H1 (cell line): Measurements from ENCODE around the gene ANK3. TPM values are rescaled to one million over a fixed set of nuclear protein-coding genes. Genes with fewer than 3 reads are reported as not detected.

ENCODE experiments used
- CTCF ChIA-PET: fragments of 300-600 bp; sonication (Branson Sonifier 250); formaldehyde crosslinking; loops from one replicate; lab custom pipeline; 2021; ENCODE audit not compliant: partially characterized antibody; lab: Charles Lee
- POLR2A ChIA-PET: fragments of 300-600 bp; sonication (Branson Sonifier 250); formaldehyde crosslinking; loops from one replicate; lab custom pipeline; 2021; ENCODE audit warnings: inconsistent platforms; ENCODE audit not compliant: partially characterized antibody; lab: Charles Lee
- DNase-seq, 2 experiments: peaks; one replicate each; pipeline versions ENCODE4 v3.0.0 to v3.0.0-alpha.2; 2010 to 2022; ENCODE audit warnings: low spot score in 2 of 2, low read depth in 1 of 2, mixed read lengths in 1 of 2
- FAIRE-seq: peaks from 2 replicates; lab custom pipeline; 2011; peaks lifted over from hg19 to GRCh38; lab: Jason Lieb, UNC
- H2AFZ ChIP-seq: 2 replicates; pipeline ENCODE4 v1.8.1; 2012; ENCODE audit warnings: low read length, inconsistent platforms
- H2AK5ac ChIP-seq: 2 replicates; pipeline ENCODE4 v1.6.1; 2013; ENCODE audit warnings: low read depth, low read length
- H2BK120ac ChIP-seq: replicated peaks from 2 replicates; pipeline ENCODE3; 2013; ENCODE audit warnings: low read depth, low read length, inconsistent platforms
- H2BK12ac ChIP-seq: 2 replicates; pipeline ENCODE4 v1.6.1; 2013; ENCODE audit warnings: low read depth, low read length
- H2BK15ac ChIP-seq: 2 replicates; pipeline ENCODE4 v1.6.1; 2013; ENCODE audit warnings: low read length
- H2BK20ac ChIP-seq: 2 replicates; pipeline ENCODE4 v1.6.1; 2013; ENCODE audit warnings: low read length
- H2BK5ac ChIP-seq: 2 replicates; pipeline ENCODE4 v1.6.1; 2013; ENCODE audit warnings: low read depth, low read length
- H3K14ac ChIP-seq: 2 replicates; pipeline ENCODE4 v1.6.1; 2013; ENCODE audit warnings: inconsistent platforms; ENCODE audit not compliant: insufficient read length
- H3K18ac ChIP-seq: 2 replicates; pipeline ENCODE4 v1.6.1; 2013; ENCODE audit warnings: low read length; ENCODE audit errors: extremely low read depth
- H3K23ac ChIP-seq: 2 replicates; pipeline ENCODE4 v1.6.1; 2013; ENCODE audit warnings: inconsistent platforms; ENCODE audit not compliant: insufficient read length
- H3K23me2 ChIP-seq: 2 replicates; pipeline ENCODE4 v1.6.1; 2013; ENCODE audit warnings: low read depth, low read length
- H3K27ac ChIP-seq: 2 replicates; pipeline ENCODE4 v1.6.1; 2011; ENCODE audit warnings: low read depth, low read length, inconsistent platforms
- H3K27me3 ChIP-seq, 4 experiments: replicated peaks in 1 of 4; 1 replicate in 1 of 4; 2 replicates in 3 of 4; pipeline versions ENCODE4 v1.6.1 to v1.8.1; 2011 to 2013; ENCODE audit warnings: low read length in 3 of 4, mild to moderate bottlenecking in 3 of 4, inconsistent platforms in 2 of 4, mixed read lengths in 2 of 4, moderate library complexity in 1 of 4; ENCODE audit not compliant: control insufficient read depth in 3 of 4, insufficient read depth in 3 of 4; ENCODE audit errors: extremely low read depth in 1 of 4
- H3K36me3 ChIP-seq, 4 experiments: 2 replicates each; pipeline versions ENCODE4 v1.6.1 to v1.8.1; 2011 to 2013; ENCODE audit warnings: mild to moderate bottlenecking in 4 of 4, low read length in 3 of 4, moderate library complexity in 2 of 4, control low read depth in 1 of 4, inconsistent platforms in 1 of 4; ENCODE audit not compliant: insufficient read depth in 4 of 4, control insufficient read depth in 2 of 4
- H3K4ac ChIP-seq: replicated peaks from 2 replicates; pipeline ENCODE3; 2013; ENCODE audit warnings: low read length, low read depth, mixed read lengths, inconsistent platforms; ENCODE audit not compliant: insufficient read length
- H3K4me1 ChIP-seq, 4 experiments: replicated peaks in 1 of 4; 1 replicate in 1 of 4; 2 replicates in 3 of 4; pipeline versions ENCODE4 v1.6.1 to v1.8.1; 2011 to 2013; ENCODE audit warnings: low read length in 3 of 4, inconsistent platforms in 2 of 4, mixed read lengths in 1 of 4; ENCODE audit not compliant: insufficient read depth in 4 of 4, control insufficient read depth in 3 of 4
- H3K4me2 ChIP-seq, 2 experiments: 2 replicates each; pipeline versions ENCODE4 v1.6.1 to v1.8.1; 2011 to 2013; ENCODE audit warnings: low read depth in 2 of 2, low read length in 2 of 2, control low read depth in 1 of 2, inconsistent platforms in 1 of 2, mild to moderate bottlenecking in 1 of 2; ENCODE audit not compliant: insufficient read depth in 1 of 2
- H3K4me3 ChIP-seq, 4 experiments: fragments of 200-600, 300-600 bp in 1 of 4; sonication (generic), shearing (Covaris generic), sonication (Bioruptor Twin) in 1 of 4; 2 replicates each; pipeline versions ENCODE4 v1.5.1 to v1.8.1; 2011 to 2016; ENCODE audit warnings: low read length in 4 of 4, low read depth in 3 of 4, control low read depth in 2 of 4, inconsistent platforms in 2 of 4, mild to moderate bottlenecking in 2 of 4, mixed read lengths in 1 of 4, moderate library complexity in 1 of 4; ENCODE audit not compliant: insufficient read depth in 2 of 4; ENCODE audit errors: extremely low read depth in 1 of 4
- H3K56ac ChIP-seq: replicated peaks from 2 replicates; pipeline ENCODE3; 2013; ENCODE audit warnings: low read depth, mild to moderate bottlenecking, mixed read lengths, low read length, inconsistent platforms; ENCODE audit not compliant: insufficient read length
- H3K79me1 ChIP-seq: 2 replicates; pipeline ENCODE4 v1.6.1; 2013; ENCODE audit warnings: low read depth, low read length, control low read depth
- H3K79me2 ChIP-seq, 2 experiments: 2 replicates each; pipeline versions ENCODE4 v1.6.1 to v1.8.1; 2012 to 2013; ENCODE audit warnings: low read length in 2 of 2, mild to moderate bottlenecking in 2 of 2, inconsistent platforms in 1 of 2; ENCODE audit not compliant: insufficient read depth in 2 of 2, control insufficient read depth in 1 of 2
- H3K9ac ChIP-seq, 4 experiments: replicated peaks in 1 of 4; 1 replicate in 1 of 4; 2 replicates in 3 of 4; pipeline versions ENCODE4 v1.6.1 to v1.8.1; 2011 to 2013; ENCODE audit warnings: low read depth in 3 of 4, low read length in 3 of 4, control low read depth in 2 of 4, mild to moderate bottlenecking in 2 of 4, moderate library complexity in 2 of 4, inconsistent platforms in 1 of 4; ENCODE audit errors: extremely low read depth in 1 of 4
- H3K9me3 ChIP-seq, 2 experiments: 2 replicates each; pipeline versions ENCODE4 v1.6.1 to v1.8.1; 2012 to 2013; ENCODE audit warnings: mild to moderate bottlenecking in 2 of 2, moderate library complexity in 2 of 2, control low read depth in 1 of 2, inconsistent platforms in 1 of 2, low read depth in 1 of 2, low read length in 1 of 2, mixed read lengths in 1 of 2; ENCODE audit not compliant: insufficient read depth in 2 of 2
- H4K20me1 ChIP-seq, 2 experiments: replicated peaks in 1 of 2; 2 replicates each; pipeline versions ENCODE3 to v1.8.1; 2011 to 2013; ENCODE audit warnings: inconsistent platforms in 2 of 2, low read length in 2 of 2, mild to moderate bottlenecking in 1 of 2; ENCODE audit not compliant: insufficient read depth in 2 of 2, control insufficient read depth in 1 of 2
- H4K5ac ChIP-seq: 2 replicates; pipeline ENCODE4 v1.6.1; 2013; ENCODE audit warnings: low read length, low read depth, mixed read lengths, inconsistent platforms; ENCODE audit not compliant: insufficient read length
- H4K8ac ChIP-seq: 2 replicates; pipeline ENCODE4 v1.8.0; 2013; ENCODE audit warnings: mild to moderate bottlenecking, moderate library complexity, low read length, inconsistent platforms; ENCODE audit not compliant: insufficient read depth; ENCODE audit errors: extremely low read depth
- H4K91ac ChIP-seq: replicated peaks from 2 replicates; pipeline ENCODE3; 2013; ENCODE audit warnings: low read length, mixed read lengths, inconsistent platforms; ENCODE audit not compliant: insufficient read length
- CREB1 ChIP-seq: IDR thresholded peaks from 2 replicates; pipeline ENCODE4 v1.6.1; 2012; ENCODE audit warnings: inconsistent platforms
- CTCF ChIP-seq, 3 experiments: IDR thresholded peaks; 1 replicate in 2 of 3; 2 replicates in 1 of 3; pipeline versions ENCODE4 v1.5.1 to v1.6.1; 2011; ENCODE audit warnings: low read length in 3 of 3, mild to moderate bottlenecking in 3 of 3, inconsistent platforms in 2 of 3, low read depth in 1 of 3, moderate library complexity in 1 of 3; ENCODE audit not compliant: insufficient read depth in 1 of 3; ENCODE audit errors: control extremely low read depth in 1 of 3
- RAD21 ChIP-seq, 2 experiments: IDR thresholded peaks in 1 of 2; conservative IDR thresholded peaks in 1 of 2; 2 replicates each; pipeline ENCODE4 v1.6.1; 2011; ENCODE audit warnings: low read depth in 2 of 2, low read length in 2 of 2, improper control_type of control experiment in 1 of 2, inconsistent platforms in 1 of 2, mild to moderate bottlenecking in 1 of 2, moderate library complexity in 1 of 2
- SAP30 ChIP-seq: fragments of 300-600 bp; sonication (generic); IDR thresholded peaks from 2 replicates; pipeline ENCODE4 v1.7.1; 2012; ENCODE audit warnings: low read length, moderate library complexity, mild to moderate bottlenecking, inconsistent platforms; ENCODE audit not compliant: insufficient read depth, insufficient replicate concordance
- TCF12 ChIP-seq: IDR thresholded peaks from 2 replicates; pipeline ENCODE4 v1.6.1; 2011; ENCODE audit warnings: low read depth, mild to moderate bottlenecking, low read length
- WGBS, 2 experiments: shearing (Covaris generic) in 1 of 2; methylation state at CpG; one replicate each; pipeline versions ENCODE4 v1.1.6 to v1.1.7; 2013 to 2015; ENCODE audit warnings: low lambda C conversion rate in 2 of 2, mixed read lengths in 2 of 2, inconsistent platforms in 1 of 2, low coverage in 1 of 2, missing lambda C conversion rate in 1 of 2; ENCODE audit not compliant: insufficient replicate concordance in 2 of 2, insufficient coverage in 1 of 2, insufficient read length in 1 of 2; ENCODE audit errors: extremely low coverage in 1 of 2, missing lambda C conversion rate in 1 of 2; 5-methylcytosine and 5-hydroxymethylcytosine counted together
- polyA plus RNA-seq, 7 experiments: library from polyadenylated mRNA; depleted of rRNA in 3 of 7; stranded (reverse) in 5 of 7; unstranded in 2 of 7; fragments of >200 nt in 5 of 7; fragments of 200-250 nt in 2 of 7; gene quantifications; 1 replicate in 5 of 7; 2 replicates in 1 of 7; 4 replicates in 1 of 7; pipeline versions ENCODE4 v1.2.1 to v1.2.3, GENCODE V29; 2011 to 2013; ENCODE audit warnings: missing spikeins in 2 of 7, mixed read lengths in 2 of 7
- total RNA-seq: library from RNA; stranded (reverse); fragmentation: NEBNext Ultra II Directional; extraction: Animal tissue kit (Norgen Biotek cat#: 25700); gene quantifications from 2 replicates; pipeline ENCODE4 v1.2.1, GENCODE V29; 2021

Gene ANK3
- total and polyA plus RNA-seq, 2 of the 8 experiments (the other 6 are each of a cell fraction or from before 2014, with no cell fraction given): 18.1 to 67.9 TPM

- Histone ChIP-seq H4K8ac (no peak overlapping the region), H3K4ac (no peak overlapping the region), H3K79me2 (no peaks in the 10 kb centered on the region), H4K91ac (no peak overlapping the region), H2AFZ (no peak overlapping the region), H4K5ac (no peak overlapping the region), H3K14ac (no peak overlapping the region), H3K56ac (no peak overlapping the region), H3K27ac (no peak overlapping the region), H3K4me2 (no peak overlapping the region), H2AK5ac (no peak overlapping the region), H2BK5ac (no peak overlapping the region), H2BK20ac (no peak overlapping the region), H3K4me1 (peaks cover 3 to 8% (median 6%) of the 10 kb centered on the region in 4 experiments; a peak in 4 of 7 replicates), H4K20me1 (no peaks in the 10 kb centered on the region), H2BK120ac (no peak overlapping the region), H3K79me1 (no peaks in the 10 kb centered on the region), H3K27me3 (no peaks in the 10 kb centered on the region), H3K9me3 (no peaks in the 10 kb centered on the region), H3K18ac (no peak overlapping the region), H3K9ac (no peak overlapping the region)
- DNase-seq: no peak
- WGBS, 2 experiments: 85% methylated on average over 5 of the region's 5 CpGs; no CpG with 5 or more reads in 1 of the 2 experiments
- peak; percentile 52 for FAIRE-seq
- CTCF ChIA-PET: interaction anchor here (0.6 to 4.4 kb wide), 30 partner anchors 9 to 675 kb away, joined by 3 to 18 read pairs (median 3); no protein-coding TSS in a partner anchor
- TF ChIP-seq CTCF (IDR thresholded peaks at IDR 0.05; ENCODE audit: control extremely low read depth in 1 of 3, insufficient read depth in 1 of 3, low read depth in 1 of 3, low read length in 3 of 3): peak in 1 of 3 experiments; percentile 30; a peak in 1 of 4 replicates
- TF ChIP-seq TCF12: no peak
- TF ChIP-seq RAD21 (IDR thresholded peaks at IDR 0.05 in 1 of 2, conservative IDR thresholded peaks at IDR 0.05 in 1 of 2; ENCODE audit: low read depth in 2 of 2, low read length in 2 of 2): peak; percentile 44 to 59
- no peak for TF ChIP-seq CREB1
- TF ChIP-seq SAP30: no peak
- TF ChIP-seq, all 59 proteins: peak for 2
- POLR2A ChIA-PET: no interaction called here
- Histone ChIP-seq H2BK12ac (no peak overlapping the region), H3K36me3 (no peaks in the 10 kb centered on the region), H3K4me3 (no peak overlapping the region), H2BK15ac (no peak overlapping the region), H3K23me2 (no peaks in the 10 kb centered on the region), H3K23ac (no peak overlapping the region)
These were observed 54.0 kb downstream of the ANK3 start for GRCh38 chr10:60335708-60336107.
